ENCODE results near the gene WFDC1.

The WFDC1 gene

DNA sequence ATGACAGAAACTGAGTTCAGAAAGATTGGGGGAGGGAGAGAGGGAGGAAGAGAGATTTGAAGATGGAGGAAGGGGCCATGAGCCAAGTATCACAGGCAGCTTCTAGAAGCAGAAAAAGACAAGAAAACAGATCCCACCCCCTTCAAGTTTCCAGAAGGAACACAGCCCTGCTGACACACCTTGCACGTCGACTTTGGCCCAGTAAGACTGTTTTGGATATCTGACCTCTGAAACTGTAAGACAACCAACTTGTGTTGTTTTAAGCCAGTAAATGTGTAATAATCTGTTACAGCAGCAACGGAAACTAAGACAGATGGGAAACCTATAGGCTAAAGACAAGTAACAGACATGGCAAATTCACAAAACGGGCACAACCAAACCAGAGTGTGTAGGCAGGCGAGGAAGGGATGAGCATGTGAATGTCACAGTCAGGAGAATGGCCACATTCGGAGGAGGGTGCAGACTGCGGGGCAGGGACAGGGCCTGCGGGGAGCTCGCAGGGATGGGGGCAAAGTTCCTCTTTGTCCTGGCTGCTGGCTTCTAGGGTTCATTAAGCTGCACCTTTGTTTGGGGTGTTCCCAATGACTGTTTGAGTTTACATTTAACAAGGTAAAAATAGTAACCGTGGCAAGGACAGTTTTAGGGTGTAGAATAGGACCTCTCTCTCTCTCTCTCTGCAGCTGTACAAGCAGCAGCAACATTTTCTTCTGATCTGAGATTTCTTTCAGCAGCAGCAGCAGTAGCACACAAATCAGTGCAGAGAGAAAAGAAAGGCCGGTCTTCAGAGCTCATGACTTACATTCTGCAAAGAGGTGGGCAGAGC is 55.4 kb downstream of the WFDC1 start:
- no peak for FAIRE-seq
- TF ChIP-seq POLR2A (IDR thresholded peaks at IDR 0.05; ENCODE audit: low read depth, low read length), result no peak

DNA sequence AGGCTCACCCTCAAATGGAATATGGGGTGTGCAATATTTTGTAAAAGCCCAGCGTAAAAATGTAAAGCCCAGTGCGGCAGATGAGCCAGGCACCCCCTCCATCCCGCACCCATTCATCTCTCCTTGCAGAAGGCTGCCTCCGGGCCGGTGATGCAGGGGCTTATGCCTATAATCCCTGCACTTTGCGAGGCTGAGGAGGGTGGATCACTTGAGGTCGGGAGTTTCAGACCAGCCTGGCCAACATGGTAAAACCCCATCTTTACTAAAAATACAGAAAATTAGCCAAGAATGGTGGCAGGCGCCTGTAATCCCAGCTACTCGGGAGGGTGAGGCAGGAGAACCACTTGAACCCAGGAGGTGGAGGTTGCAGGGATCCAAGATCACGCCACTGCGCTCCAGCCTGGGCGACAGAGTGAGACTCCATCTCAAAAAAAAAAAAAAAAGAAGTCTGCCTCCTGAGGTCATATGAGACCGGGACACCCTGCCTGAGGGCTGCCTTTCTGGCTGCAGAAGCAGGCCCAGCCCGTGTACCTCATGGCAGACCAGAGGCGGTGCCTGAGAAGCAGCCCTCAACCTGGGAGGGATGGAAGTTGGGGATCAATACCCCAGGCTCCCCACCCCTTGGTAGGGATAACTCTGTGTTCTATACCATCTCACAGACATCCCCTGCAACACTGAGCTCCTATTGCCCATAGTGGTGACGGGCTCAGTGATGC is 56.2 kb downstream of the WFDC1 start:
- FAIRE-seq (no peak), DNase-seq (ENCODE audit: insufficient read length, low spot score) (no peak)
- no peak for TF ChIP-seq POLR2A (IDR thresholded peaks at IDR 0.05; ENCODE audit: low read depth, low read length)

More for the DNA sequence above, 55.4 kb downstream of the WFDC1 start:
- DNase-seq (ENCODE audit: insufficient read length, low spot score), result no peak

DNA sequence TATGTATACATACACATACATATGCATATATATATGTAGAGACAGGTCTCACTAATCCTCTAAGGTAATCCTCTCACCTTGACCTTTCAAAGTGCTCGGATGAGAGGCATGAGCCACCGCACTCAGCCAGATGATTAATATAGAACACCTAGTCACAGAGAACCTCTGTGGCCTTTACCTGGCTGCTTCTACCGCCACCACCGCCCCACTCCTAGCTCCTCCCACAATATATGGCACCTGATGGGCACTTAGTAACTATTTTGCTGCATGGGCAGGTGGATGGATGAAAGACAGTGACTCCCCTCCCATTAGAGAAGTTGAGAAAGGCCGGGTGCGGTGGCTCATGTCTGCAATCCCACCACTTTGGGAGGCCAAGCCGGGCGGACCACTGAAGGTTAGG is 57.0 kb downstream of the WFDC1 start:
- FAIRE-seq (no peak), DNase-seq (ENCODE audit: insufficient read length, low spot score) (no peak)
- TF ChIP-seq POLR2A (IDR thresholded peaks at IDR 0.05; ENCODE audit: low read depth, low read length), result no peak

DNA sequence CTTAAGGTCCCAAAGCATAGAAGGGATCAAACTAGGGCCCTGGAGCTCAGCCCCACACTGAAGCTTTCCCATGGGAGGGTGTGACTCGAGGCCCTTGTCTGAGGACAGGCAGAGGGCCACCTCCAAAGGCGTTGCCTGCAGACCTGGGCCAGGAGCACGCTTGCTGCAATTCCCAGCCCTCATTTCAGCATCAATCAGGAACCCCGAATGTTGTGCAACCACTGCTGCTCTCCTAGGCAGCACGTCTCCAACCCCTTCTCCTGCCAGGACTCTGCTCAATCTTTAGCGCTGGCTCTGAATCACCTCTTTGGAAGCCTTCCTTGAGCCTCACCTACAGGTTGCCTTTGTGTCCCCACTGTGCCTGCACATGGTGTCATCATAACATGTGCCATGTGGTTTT is 59.6 kb downstream of the WFDC1 start:
- no peak for TF ChIP-seq POLR2A (IDR thresholded peaks at IDR 0.05; ENCODE audit: low read depth, low read length)
- FAIRE-seq (no peak), DNase-seq (ENCODE audit: insufficient read length, low spot score) (no peak)

DNA sequence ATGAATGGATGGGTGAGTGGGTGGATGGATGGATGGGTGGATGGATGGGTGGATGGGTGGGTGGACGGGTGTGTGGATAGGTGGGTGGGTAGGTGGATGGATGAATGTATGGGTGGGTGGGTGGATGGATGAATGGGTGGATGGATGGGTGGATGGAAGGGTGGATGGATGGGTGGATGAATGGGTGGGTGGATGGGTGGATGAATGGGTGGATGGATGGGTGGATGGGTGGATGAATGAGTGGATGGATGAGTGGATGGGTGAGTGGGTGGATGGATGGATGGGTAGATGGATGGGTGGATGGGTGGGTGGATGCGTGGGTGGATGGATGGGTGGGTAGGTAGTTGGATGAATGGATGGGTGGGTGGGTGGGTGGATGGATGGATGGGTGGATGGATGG is 60.5 kb downstream of the WFDC1 start:
- no peak for DNase-seq (ENCODE audit: insufficient read length, low spot score)
- no peak for FAIRE-seq
- no peak for TF ChIP-seq POLR2A (IDR thresholded peaks at IDR 0.05; ENCODE audit: low read depth, low read length)

DNA sequence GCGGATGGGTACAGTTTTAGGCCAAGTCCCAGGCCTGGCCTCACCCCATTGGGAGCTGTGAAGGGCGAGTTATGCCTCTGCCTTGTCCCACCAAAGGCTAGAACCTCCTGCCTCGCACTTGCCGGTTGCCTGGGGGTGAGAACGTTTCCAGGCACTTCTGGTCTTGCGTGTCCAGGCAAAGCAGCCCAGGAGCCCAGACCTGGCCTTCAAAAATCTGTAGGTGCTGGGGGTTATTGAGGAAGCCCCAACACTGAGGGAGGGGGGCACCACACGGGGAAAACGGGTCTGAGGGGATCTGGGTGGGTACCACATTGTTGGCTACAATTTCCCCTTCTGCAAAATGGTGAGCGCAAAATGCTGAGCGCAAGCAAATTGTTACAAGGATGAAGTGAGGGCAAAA is 61.5 kb downstream of the WFDC1 start:
- DNase-seq (ENCODE audit: insufficient read length, low spot score) (no peak), FAIRE-seq (no peak)
- TF ChIP-seq POLR2A (IDR thresholded peaks at IDR 0.05; ENCODE audit: low read depth, low read length), result no peak

DNA sequence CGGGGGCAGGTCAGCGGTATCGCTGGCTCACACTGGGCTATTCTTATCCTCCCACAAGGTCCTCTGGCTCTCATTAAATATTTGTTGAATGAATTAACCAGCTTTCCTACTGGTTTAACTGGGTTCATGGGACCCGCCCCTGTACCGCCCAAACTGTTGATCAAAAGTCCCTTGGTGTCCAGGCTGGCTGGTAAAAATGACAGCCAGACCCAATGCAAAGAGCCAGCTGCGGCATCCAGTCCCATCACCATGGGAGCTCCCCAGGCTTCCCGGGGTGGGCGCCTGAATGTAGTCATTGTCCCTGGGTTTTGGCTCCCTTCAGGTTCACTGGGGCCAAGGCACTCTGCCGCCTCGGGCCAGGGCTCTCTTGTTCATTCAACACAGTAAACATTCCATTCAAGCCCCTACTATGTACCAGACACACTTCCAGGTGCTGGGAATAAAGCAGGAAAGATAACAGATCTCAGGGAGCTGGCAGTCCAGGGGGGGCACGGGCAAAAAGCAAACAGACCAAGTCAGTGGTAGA is 62.0 kb downstream of the WFDC1 start:
- FAIRE-seq (no peak), DNase-seq (ENCODE audit: insufficient read length, low spot score) (no peak)
- TF ChIP-seq POLR2A (IDR thresholded peaks at IDR 0.05; ENCODE audit: low read depth, low read length), result no peak

DNA sequence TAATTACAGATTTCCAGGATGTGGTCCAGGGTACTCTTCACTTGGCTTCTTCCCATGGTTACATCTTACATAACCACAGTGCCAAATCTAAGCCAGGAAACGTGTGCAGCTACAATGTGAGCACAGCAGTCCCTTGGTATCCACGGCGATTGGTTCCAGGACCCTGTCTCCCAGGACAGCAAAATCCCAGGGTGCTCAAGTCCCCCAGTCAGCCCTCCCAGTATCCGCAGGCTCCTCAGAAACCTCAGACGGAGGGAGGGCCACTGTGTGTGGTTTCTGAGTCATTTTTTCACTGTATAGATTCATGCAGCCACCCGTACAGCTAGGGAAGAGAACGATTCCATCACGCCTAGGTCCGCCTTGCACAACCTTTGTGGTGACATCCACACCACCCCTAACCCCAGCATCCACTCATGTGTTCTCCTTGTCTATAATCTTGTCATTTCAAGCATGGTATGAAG is 62.5 kb downstream of the WFDC1 start:
- no peak for TF ChIP-seq POLR2A (IDR thresholded peaks at IDR 0.05; ENCODE audit: low read depth, low read length)
- FAIRE-seq, result no peak
- DNase-seq (ENCODE audit: insufficient read length, low spot score), result peak; percentile 83

DNA sequence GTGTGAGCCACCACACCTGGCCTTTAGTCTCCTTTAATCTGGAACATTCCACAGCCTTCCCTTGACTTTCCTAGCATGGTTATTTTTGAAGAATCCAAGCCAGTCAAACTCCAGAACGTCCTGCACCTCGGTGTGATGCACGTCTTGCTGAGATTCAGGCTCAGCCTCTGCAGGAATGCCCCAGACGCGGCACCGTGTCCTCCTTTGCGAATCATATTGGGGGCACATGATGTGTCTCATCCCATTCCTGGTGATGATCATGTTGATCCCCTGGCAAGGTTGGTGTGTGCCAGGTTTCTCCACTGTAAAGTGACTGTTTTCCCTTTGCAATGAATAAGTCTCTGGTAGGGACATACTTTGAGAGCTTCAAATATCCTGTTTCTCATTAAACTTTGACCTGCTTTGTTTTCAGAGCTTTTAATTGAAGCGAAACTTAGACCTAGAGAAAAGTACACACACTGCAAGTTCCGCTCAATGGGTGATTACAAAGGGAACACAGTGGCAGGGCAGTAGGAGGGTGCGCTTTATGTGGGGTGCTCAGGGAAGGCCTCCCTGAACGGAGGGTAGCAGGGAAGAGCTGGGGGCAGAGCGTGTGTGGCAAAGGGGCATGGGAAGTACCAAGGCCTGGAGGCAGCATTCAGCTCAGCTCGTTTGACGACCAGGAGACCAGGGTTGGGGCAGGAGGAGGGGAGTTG is 64.1 kb downstream of the WFDC1 start:
- FAIRE-seq (no peak), DNase-seq (ENCODE audit: insufficient read length, low spot score) (no peak)
- TF ChIP-seq POLR2A (IDR thresholded peaks at IDR 0.05; ENCODE audit: low read depth, low read length), result no peak

DNA sequence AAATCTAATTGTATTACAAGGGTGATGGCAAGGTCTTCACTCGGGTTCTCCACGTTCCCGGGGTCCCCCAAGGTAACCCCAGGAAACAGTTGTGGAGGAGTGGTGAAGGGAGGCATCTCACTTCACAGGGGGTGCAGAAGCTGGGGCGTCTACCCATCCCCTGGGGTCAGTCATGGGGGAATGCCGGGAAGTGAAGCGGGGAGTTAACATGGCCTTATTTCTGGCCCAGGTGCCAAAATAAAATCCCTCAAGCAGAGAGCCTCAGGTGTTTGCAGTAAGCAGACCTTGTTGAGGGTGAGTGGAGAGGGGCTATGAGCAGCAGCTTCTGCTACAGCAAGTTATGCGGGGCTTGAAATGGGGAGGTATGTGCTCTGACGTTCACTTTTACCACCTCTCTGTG is 64.6 kb downstream of the WFDC1 start:
- TF ChIP-seq POLR2A (IDR thresholded peaks at IDR 0.05; ENCODE audit: low read depth, low read length), result no peak
- FAIRE-seq (no peak), DNase-seq (ENCODE audit: insufficient read length, low spot score) (no peak)

DNA sequence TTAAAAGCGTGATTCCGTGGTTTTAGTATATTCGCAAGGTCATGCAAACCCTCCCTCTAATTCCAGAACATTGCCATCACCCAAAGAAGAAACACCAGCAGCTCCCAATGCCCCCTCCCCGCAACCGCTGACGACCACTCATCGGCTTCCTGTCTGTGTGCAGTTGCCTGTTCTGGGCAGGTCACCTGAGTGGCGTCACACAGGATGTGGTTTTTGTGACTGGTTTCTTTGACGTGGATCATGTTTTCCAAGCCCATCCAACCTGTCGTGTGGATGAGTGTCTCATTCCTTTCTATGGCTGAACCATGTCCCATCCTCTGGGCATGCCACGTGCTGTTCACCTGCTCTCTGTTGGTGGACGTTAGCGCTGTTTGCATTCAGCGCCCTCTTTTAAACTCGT is 65.5 kb downstream of the WFDC1 start:
- no peak for TF ChIP-seq POLR2A (IDR thresholded peaks at IDR 0.05; ENCODE audit: low read depth, low read length)
- no peak for FAIRE-seq
- DNase-seq (ENCODE audit: insufficient read length, low spot score), result no peak

DNA sequence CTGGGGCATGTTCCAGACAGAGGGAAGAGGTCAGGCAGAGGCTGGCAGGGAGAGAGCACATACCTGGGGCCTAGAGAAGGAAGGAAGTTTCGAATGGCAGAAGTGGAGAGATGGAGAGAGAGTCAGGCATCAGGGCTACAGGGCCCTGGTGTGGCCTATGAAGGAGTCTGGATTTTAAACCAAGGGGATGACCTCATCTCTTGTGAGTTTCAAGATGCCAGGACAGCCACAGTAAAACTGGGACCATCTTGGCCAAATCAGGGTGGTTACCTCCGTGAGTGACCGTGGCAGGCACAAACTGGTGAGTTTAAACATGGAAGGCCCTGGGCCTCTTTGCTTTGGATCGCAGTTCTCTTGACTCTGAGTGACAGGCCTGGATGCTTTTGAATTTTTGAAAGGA is 66.1 kb downstream of the WFDC1 start:
- no peak for TF ChIP-seq POLR2A (IDR thresholded peaks at IDR 0.05; ENCODE audit: low read depth, low read length)
- FAIRE-seq, result no peak
- DNase-seq (ENCODE audit: insufficient read length, low spot score), result no peak

DNA sequence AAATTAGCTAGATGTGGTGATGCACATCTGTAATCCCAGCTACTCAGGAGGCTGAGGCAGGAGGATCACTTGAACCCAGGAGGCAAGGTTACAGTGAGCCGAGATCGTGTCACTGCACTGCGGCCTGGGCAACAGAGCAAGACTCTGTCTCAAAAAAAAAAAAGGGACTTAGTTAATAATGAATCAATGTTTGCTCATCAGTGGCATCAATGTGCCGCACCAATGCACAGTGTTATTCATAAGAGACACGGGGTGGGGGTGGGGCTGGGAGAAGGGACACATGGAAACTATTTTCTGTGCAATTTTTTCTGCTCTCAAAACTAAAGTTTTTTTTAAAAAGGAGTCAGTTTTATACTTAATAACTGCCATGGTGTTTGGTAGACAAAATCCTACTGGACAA is 66.9 kb downstream of the WFDC1 start:
- no peak for TF ChIP-seq POLR2A (IDR thresholded peaks at IDR 0.05; ENCODE audit: low read depth, low read length)
- DNase-seq (ENCODE audit: insufficient read length, low spot score) (no peak), FAIRE-seq (no peak)

DNA sequence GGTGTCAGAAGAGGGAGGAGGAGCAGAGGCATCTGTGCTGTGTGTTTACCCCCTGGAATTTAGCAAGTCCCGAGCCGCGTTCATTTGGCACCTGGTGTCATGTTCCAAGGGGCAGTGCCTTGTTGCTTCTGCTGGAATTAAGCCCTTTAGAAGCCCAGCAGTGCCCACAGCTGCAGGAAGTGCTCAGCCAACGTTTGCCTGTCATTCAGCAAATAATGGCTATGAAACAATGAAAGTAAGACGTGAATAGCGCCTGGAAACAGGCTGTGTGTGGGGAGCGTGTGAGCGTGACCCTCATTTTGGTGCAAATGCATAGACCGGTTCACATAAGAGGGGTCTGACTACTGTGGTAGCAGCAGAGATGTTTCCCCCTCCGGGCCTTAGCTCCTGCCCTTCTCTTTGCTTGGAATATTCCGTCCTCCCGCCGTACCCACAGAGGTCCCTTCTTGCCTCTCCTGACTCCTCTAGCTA is 67.8 kb downstream of the WFDC1 start:
- FAIRE-seq (no peak), DNase-seq (ENCODE audit: insufficient read length, low spot score) (no peak)
- no peak for TF ChIP-seq POLR2A (IDR thresholded peaks at IDR 0.05; ENCODE audit: low read depth, low read length)

Data from H54 (cell line).